Left ventricle myocardium superior (tissue), 1 donor: ENCODE data around the gene PABPN1L. TPM values are rescaled to one million over a fixed set of nuclear protein-coding genes. Genes with fewer than 3 reads are reported as not detected.

ENCODE experiments used
- ATAC-seq: fragments of 200-7000 bp; cut with Tn5 transposase; one replicate; pipeline ENCODE4 v1.9.1; 2020; ENCODE audit warnings: mild to moderate bottlenecking, moderate library complexity
- DNase-seq: peaks from one replicate; pipeline ENCODE4 v3.0.0-alpha.2; 2020
- intact Hi-C: fragments of 100-400 bp; cut with micrococcal nuclease; formaldehyde crosslinking; loops from one replicate; pipeline ENCODE4 v1.11.0; 2022
- total RNA-seq: library from RNA; stranded (reverse); fragmentation: NEBNext Ultra II Directional; extraction: Animal tissue kit (Norgen Biotek cat#: 25700); gene quantifications from one replicate; pipeline ENCODE4 v1.2.1, GENCODE V29; 2021
- donor health status: DM: no; HTN: yes; CAD: no; lungs with severe emphysema.

PABPN1L gene
- total RNA-seq, 1 donor from 2014 or later: not detected

GRCh38 chr16:88820385-88821025, 46.0 kb downstream of the PABPN1L start:
- DNase-seq (no peak), ATAC-seq (no peak)
- intact Hi-C loops: no loop called here

GRCh38 chr16:88819126-88819525, 47.3 kb downstream of the PABPN1L start:
- ATAC-seq (no peak), DNase-seq (no peak)
- intact Hi-C loops: no loop called here

- ATAC-seq (no peak), DNase-seq (no peak)
- intact Hi-C loops: no loop called here
Measured at GRCh38 chr16:88818575-88818874, 47.9 kb downstream of the PABPN1L start.

- intact Hi-C loops: no loop called here
- DNase-seq: no peak
- no peak for ATAC-seq
Measured at GRCh38 chr16:88817785-88818574, 48.5 kb downstream of the PABPN1L start.

- ATAC-seq (no peak), DNase-seq (no peak)
- intact Hi-C loops: no loop called here
Measured at GRCh38 chr16:88816736-88817535, 49.5 kb downstream of the PABPN1L start.

GRCh38 chr16:88815901-88816589, 50.4 kb downstream of the PABPN1L start:
- intact Hi-C loops: no loop called here
- ATAC-seq: no peak
- peak; percentile 57 for DNase-seq

- DNase-seq (no peak), ATAC-seq (no peak)
- intact Hi-C loops: no loop called here
Measured at GRCh38 chr16:88815227-88815626, 51.2 kb downstream of the PABPN1L start.

- DNase-seq: no peak
- no peak for ATAC-seq
- intact Hi-C loops: no loop called here
Measured at GRCh38 chr16:88814144-88814502, 52.3 kb downstream of the PABPN1L start.

Other genes with a start within 250 kb of the PABPN1L start
- gene IL17C, start 228.1 kb downstream of the PABPN1L start, total RNA-seq: not detected
- 48.6 TPM for gene CYBA, start 215.6 kb downstream of the PABPN1L start, total RNA-seq
- gene MVD, start 203.6 kb downstream of the PABPN1L start, total RNA-seq: 23.9 TPM
- 3.8 TPM for gene SNAI3, start 180.2 kb downstream of the PABPN1L start, total RNA-seq
- gene RNF166, start 160.3 kb downstream of the PABPN1L start, total RNA-seq: 16.2 TPM
- 22.7 TPM for gene CTU2, start 160.2 kb downstream of the PABPN1L start, total RNA-seq
- 19.1 TPM for gene PIEZO1, start 81.4 kb downstream of the PABPN1L start, total RNA-seq
- 0.97 TPM for gene CDT1, start 62.9 kb downstream of the PABPN1L start, total RNA-seq
- 40.9 TPM for gene APRT, start 54.7 kb downstream of the PABPN1L start, total RNA-seq
- 14.6 TPM for gene GALNS, start 9.7 kb downstream of the PABPN1L start, total RNA-seq
- 59.0 TPM for gene TRAPPC2L, start 9.5 kb downstream of the PABPN1L start, total RNA-seq
- 11.5 TPM for gene CBFA2T3, start 110.5 kb upstream of the PABPN1L start, total RNA-seq
- gene ACSF3, start 227.2 kb upstream of the PABPN1L start, total RNA-seq: 22.5 TPM